ENCODE data around the gene ELANE. TPM values are rescaled to one million over a fixed set of nuclear protein-coding genes. Genes with fewer than 3 reads are reported as not detected.
"Not testable (repeated sequence)": the region's sequence is repeated elsewhere in the genome, so short reads cannot be mapped to it uniquely, and the experiment has no call there.

ELANE gene
- total RNA-seq, 1 experiment from 2014 or later: not detected

DNA sequence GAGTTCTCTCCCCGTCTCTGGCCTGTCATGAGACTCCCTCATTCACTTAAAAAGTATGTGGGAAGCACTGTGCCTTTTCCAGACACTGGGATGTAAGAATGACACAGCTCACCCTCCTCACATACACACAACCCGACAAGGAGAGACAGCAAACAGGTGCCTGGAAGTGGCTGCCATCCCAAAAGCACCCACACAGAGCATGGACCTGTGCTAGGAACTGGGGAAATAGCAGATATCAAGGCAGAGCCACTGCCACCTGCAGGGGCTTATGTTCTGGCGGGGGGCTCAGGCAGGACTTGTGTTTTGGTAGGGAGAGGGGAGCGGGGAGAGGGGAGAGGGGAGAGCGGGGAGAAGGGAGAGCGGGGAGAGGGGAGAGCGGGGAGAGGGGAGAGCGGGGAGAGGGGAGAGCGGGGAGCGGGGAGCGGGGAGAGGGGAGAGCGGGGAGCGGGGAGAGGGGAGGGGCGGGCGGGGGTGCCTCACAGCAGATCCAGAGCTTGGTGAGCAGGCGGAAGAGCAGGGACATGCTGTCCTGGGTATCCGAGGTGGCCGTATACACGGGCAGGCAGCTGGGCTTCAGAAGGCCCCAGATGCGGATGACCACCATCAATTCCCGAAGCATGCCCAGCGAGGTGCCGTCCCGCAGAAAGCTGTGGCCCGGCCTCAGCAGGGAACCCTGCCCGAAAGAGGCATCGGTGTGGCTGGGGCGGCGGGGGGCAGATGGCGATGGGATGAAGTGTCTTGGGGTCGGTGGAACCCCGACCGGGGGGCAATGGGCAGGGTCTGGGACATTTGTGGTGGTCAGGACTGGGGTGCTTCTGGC lies 19.6 kb downstream of the ELANE start:
- Histone ChIP-seq H3K36me3 (replicated peaks; ENCODE audit: control insufficient read depth, insufficient read depth, low read length) (no peaks in the 10 kb centered on the region; the same call in 1 of the 2 replicates), H3K27me3 (ENCODE audit: control insufficient read depth, insufficient read depth, low read length) (no peaks in the 10 kb centered on the region), H3K4me3 (ENCODE audit: insufficient read depth, low read depth, low read length) (peak overlapping the region; percentile 20)
- DNase-seq: peak; percentile 87

DNA sequence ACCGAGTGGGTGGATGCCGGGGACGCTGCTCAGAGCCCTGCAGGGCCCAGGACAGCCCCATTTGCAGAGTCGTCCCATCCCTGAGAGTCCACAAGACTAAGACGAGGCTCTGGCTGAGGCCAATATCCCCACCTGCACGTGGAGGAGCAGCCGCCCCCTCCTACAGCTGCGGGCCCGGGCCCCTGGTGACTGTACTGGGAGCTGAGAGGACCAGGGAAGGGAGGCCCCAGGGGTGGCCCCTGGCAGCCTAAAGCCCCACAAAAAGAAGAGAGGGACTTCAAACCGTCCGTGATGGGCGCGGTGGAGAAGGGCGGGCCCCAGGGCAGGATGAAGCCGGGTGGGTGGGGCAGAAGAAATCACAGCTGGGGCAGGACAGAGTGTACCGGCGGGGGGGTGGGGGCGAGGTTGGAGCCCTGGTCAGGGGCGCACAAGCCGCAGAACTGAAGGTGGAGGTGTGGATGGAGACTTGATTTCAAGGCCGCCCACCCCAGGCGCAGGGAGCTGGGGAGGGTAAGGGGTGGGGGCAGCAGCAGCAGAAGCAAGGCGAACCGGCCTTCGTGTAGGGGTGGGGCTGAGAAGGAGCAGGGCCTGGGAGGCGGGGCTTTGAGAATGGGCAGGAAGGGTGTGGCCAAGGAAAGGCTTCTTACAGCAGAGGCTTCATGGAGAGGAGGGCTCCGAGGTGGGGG lies 20.3 kb downstream of the ELANE start:
- Histone ChIP-seq H3K27me3 (ENCODE audit: control insufficient read depth, insufficient read depth, low read length) (no peaks in the 10 kb centered on the region), H3K4me3 (ENCODE audit: insufficient read depth, low read depth, low read length) (peak overlapping the region; percentile 20), H3K36me3 (replicated peaks; ENCODE audit: control insufficient read depth, insufficient read depth, low read length) (no peaks in the 10 kb centered on the region; the same call in 1 of the 2 replicates)
- peak; percentile 91 for DNase-seq

DNA sequence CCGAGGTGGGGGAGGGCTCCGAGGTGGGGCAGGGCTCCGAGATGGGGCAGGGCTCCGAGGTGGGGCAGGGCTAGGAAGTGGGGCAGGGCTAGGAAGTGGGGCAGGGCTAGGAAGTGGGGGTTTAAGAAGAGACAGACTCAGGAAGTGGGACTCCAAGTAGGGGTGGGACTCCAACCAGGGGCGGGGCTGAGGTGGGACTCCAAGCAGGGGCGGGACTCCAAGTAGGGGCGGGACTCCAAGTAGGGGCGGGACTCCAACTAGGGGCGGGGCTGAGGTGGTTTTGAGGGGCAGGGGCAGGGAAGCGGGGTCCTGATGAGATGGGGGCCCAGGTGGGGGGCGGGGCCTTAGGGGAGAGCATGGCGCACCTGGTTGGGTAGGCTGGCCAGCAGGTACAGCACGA lies 21.0 kb downstream of the ELANE start:
- Histone ChIP-seq H3K4me3 (ENCODE audit: insufficient read depth, low read depth, low read length) (no peak overlapping the region), H3K27me3 (ENCODE audit: control insufficient read depth, insufficient read depth, low read length) (no peaks in the 10 kb centered on the region), H3K36me3 (replicated peaks; ENCODE audit: control insufficient read depth, insufficient read depth, low read length) (no peaks in the 10 kb centered on the region; the same call in 1 of the 2 replicates)
- peak; percentile 88 for DNase-seq

DNA sequence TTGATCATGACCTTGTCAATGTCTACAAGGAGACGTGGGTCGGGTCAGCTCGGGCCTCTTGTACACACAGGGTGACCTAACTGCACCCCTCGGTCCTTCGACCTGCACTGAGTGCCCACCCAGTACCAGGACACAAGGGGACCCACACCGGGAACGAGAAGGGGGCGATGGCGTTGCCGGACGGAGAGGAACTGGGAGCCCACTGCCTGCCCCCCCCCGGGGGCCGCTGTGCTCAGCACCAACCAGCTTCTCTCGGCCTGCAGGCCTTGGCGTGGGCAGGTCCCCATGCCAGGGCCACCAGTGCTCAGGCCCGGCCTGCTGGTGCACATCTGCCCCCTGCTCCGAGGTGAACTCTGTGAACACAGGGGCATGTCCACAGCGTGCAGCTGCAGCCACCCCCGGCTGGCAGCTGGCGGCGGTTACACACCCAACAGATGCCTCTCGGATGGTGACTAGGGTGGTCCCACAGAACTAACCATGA lies 21.5 kb downstream of the ELANE start:
- Histone ChIP-seq H3K4me3 (ENCODE audit: insufficient read depth, low read depth, low read length) (no peak overlapping the region), H3K27me3 (ENCODE audit: control insufficient read depth, insufficient read depth, low read length) (no peaks in the 10 kb centered on the region), H3K36me3 (replicated peaks; ENCODE audit: control insufficient read depth, insufficient read depth, low read length) (no peaks in the 10 kb centered on the region; the same call in 1 of the 2 replicates)
- no peak for DNase-seq

DNA sequence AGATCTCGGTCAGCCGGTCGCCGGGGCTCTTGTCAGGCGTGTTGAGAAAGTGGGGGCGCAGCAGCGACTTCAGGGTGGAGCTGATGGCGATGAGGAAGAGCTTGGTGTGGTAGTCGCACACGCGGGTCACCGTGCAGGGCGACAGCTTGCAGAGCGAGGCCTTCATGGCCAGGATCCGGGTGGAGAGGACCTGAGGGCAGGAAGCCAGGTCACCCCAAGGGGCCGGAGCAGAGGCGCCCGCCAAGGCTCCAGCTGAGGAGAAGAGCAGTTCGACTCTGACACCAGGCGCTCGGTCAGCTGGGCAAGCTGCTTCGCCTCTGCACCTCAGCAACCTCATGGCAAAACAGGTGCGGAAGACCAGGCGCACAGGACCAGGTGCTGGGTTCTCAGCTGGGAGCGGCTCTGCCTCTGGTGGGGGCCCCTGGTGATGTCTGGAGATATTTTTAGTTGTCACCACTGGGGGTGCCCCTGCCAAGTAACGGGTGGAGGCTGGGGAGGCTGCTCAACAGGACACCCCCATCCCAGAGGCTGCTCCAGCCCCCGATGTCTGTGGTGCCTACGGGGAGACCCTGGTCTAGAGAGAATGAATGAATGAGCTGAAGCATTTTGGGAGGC lies 23.3 kb downstream of the ELANE start:
- no peak for DNase-seq
- Histone ChIP-seq H3K36me3 (replicated peaks; ENCODE audit: control insufficient read depth, insufficient read depth, low read length) (no peaks in the 10 kb centered on the region; the same call in 1 of the 2 replicates), H3K4me3 (ENCODE audit: insufficient read depth, low read depth, low read length) (no peak overlapping the region), H3K27me3 (ENCODE audit: control insufficient read depth, insufficient read depth, low read length) (no peaks in the 10 kb centered on the region)

DNA sequence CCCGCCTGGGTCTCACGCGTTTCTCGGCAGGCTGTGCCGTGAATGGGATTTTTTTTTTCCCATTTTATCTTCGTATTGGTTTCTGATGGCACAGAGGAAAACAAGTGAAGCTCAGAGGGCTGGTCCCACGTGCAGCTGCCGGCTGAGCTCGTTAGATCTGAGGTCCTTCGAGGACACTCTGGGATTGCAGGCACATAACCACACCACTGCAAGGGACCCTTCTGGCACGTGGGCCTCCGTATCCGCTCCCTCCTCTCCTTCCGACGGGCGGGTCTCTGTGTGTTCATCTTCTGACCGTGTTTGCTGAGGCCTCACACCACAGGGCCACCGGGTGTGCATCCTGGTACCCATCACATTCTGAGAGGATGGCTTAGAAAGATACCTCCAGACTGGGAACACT lies 24.0 kb downstream of the ELANE start:
- peaks cover 3% of the 10 kb centered on the region for H3K36me3 ChIP-seq (replicated peaks; ENCODE audit: control insufficient read depth, insufficient read depth, low read length)
- H3K4me3 ChIP-seq (ENCODE audit: insufficient read depth, low read depth, low read length): no peak overlapping the region
- DNase-seq: no peak
- no peaks in the 10 kb centered on the region for H3K27me3 ChIP-seq (ENCODE audit: control insufficient read depth, insufficient read depth, low read length)

DNA sequence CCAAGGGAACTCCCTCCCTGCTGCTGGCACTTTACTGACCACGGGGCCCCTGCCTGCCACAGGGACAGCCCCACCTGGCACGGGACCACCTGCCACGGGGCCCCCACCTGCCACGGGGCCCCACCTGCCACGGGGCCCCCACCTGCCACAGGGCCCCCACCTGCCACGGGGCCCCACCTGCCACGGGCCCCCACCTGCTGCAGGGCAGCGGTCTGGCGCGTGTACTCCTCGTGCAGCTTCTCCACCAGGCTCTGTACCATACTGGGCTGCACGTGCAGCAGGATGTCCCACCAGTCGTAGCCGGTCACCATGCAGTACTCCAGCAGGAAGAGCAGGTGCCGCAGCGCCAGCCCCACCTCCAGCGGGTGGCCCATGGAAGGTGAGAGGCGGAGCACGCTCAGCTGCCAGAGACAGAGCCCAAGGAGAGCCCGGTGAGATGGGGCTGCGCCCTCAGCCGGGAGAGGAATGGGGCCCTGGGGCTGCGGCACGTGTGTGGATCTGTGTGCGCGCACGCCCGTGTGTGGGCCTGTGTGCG lies 24.7 kb downstream of the ELANE start:
- Histone ChIP-seq H3K36me3 (replicated peaks; ENCODE audit: control insufficient read depth, insufficient read depth, low read length) (peaks cover 5% of the 10 kb centered on the region), H3K4me3 (ENCODE audit: insufficient read depth, low read depth, low read length) (no peak overlapping the region), H3K27me3 (ENCODE audit: control insufficient read depth, insufficient read depth, low read length) (no peaks in the 10 kb centered on the region)
- DNase-seq: no peak

DNA sequence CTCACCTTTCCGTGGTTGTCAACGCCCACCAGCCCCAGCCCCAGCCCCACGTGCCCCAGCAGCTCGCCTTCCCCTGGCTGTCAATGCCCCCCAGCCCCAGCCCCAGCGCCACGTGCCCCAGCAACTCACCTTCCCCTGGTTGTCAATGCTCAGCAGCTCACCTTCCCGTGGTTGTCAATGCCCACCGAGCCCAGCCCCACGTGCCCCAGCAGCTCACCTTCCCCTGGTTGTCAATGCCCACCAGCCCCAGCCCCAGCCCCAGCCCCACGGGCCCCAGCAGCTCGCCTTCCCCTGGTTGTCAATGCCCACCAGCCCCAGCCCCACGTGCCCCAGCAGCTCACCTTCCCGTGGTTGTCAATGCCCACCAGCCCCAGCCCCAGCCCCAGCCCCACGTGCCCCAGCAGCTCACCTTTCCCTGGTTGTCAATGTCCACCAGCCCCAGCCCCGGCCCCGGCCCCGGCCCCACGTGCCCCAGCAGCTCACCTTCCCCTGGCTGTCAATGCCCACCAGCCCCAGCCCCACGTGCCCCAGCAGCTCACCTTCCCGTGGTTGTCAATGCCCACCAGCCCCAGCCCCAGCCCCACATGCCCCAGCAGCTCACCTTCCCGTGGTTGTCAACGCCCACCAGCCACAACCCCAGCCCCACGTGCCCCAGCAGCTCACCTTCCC lies 26.0 kb downstream of the ELANE start:
- not testable (repeated sequence) for H3K36me3 ChIP-seq (replicated peaks; ENCODE audit: control insufficient read depth, insufficient read depth, low read length); H3K27me3 ChIP-seq (ENCODE audit: control insufficient read depth, insufficient read depth, low read length); DNase-seq; H3K4me3 ChIP-seq (ENCODE audit: insufficient read depth, low read depth, low read length)

DNA sequence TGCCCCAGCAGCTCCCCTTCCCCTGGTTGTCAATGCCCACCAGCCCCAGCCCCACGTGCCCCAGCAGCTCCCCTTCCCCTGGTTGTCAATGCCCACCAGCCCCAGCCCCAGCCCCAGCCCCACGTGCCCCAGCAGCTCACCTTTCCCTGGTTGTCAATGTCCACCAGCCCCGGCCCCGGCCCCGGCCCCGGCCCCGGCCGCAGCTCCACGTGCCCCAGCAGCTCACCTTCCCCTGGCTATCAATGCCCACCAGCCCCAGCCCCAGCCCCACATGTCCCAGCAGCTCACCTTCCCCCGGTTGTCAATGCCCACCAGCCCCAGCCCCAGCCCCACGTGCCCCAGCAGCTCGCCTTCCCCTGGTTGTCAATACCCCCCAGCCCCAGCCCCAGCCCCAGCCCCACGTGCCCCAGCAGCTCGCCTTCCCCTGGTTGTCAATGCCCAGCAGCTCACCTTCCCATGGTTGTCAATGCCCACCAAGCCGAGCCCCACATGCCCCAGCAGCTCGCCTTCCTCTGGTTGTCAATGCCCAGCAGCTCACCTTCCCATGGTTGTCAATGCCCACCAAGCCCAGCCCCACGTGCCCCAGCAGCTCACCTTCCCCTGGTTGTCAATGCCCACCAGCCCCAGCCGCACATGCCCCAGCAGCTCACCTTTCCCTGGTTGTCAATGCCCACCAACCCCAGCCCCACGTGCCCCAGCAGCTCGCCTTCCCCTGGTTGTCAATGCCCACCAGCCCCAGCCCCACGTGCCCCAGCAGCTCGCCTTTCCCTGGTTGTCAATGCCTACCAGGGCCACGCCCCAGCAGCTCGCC lies 26.9 kb downstream of the ELANE start:
- H3K36me3 ChIP-seq (replicated peaks; ENCODE audit: control insufficient read depth, insufficient read depth, low read length); DNase-seq; H3K27me3 ChIP-seq (ENCODE audit: control insufficient read depth, insufficient read depth, low read length); H3K4me3 ChIP-seq (ENCODE audit: insufficient read depth, low read depth, low read length): not testable (repeated sequence)

DNA sequence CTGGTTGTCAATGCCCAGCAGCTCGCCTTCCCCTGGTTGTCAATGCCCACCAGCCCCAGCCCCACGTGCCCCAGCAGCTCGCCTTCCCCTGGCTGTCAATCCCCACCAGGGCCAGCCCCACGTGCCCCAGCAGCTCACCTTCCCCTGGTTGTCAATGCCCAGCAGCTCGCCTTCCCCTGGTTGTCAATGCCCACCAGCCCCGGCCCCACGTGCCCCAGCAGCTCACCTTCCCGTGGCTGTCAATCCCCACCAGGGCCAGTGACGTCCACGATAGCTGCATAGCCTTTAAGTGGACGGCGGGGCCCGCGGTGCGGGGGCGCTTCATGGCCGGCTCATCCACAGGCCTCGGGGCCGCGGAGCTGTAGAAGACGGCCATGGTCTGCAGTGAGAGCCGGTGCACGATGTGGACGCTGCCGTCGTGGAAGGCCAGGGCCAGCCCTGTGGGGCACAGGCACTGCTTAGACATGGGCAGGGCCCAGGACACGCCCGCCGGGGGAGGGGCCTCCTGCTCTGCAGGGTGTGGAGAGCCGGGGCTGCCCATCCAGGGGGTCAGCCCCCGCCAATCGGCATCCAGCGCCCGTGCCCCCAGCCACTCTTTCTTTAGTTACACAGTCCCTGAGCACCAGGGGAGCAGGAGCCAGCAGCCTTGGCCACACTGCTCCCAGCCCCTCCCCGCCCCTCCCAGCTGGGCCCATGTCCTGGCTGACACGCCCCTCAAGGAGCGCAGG lies 27.8 kb downstream of the ELANE start:
- peak; percentile 77 for DNase-seq
- Histone ChIP-seq H3K4me3 (ENCODE audit: insufficient read depth, low read depth, low read length) (no peak overlapping the region), H3K27me3 (ENCODE audit: control insufficient read depth, insufficient read depth, low read length) (no peaks in the 10 kb centered on the region), H3K36me3 (replicated peaks; ENCODE audit: control insufficient read depth, insufficient read depth, low read length) (peaks cover 5% of the 10 kb centered on the region)

DNA sequence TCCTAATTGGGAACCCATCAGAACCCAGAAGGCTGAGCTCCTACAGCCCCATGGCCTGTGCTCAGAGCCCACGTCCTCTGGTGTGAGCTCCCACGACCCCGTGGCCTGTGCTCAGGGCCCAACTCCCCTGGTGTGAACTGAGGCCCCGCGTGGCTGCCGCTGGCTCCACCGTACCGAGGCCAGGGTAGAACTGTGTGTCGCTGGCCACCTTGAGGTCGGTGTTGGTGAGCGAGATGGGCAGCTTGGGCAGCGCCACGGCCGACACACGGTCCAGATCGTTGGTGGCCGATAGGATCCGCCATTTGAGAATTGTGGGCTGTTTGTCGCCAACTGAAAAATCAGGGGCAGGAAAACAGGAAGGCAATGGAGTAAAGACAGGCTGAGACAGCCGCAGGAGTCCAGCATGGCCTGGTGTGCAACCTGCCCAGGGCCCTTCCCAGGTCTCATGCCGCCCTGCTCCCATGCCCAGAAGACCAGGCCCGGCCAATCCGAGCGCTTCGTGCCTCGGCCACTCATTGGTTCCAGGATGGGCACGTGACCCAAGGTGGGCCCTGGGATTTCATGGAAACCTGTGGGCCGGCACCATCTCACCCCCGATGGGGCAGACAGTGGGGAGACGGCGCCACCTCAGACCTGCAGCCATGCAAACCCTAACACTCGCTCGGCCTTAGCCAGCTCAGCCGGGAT lies 29.4 kb downstream of the ELANE start:
- no peak for DNase-seq
- H3K27me3 ChIP-seq (ENCODE audit: control insufficient read depth, insufficient read depth, low read length): no peaks in the 10 kb centered on the region
- H3K36me3 ChIP-seq (replicated peaks; ENCODE audit: control insufficient read depth, insufficient read depth, low read length): peaks cover 5% of the 10 kb centered on the region; the same call in 1 of the 2 replicates
- no peak overlapping the region for H3K4me3 ChIP-seq (ENCODE audit: insufficient read depth, low read depth, low read length)

DNA sequence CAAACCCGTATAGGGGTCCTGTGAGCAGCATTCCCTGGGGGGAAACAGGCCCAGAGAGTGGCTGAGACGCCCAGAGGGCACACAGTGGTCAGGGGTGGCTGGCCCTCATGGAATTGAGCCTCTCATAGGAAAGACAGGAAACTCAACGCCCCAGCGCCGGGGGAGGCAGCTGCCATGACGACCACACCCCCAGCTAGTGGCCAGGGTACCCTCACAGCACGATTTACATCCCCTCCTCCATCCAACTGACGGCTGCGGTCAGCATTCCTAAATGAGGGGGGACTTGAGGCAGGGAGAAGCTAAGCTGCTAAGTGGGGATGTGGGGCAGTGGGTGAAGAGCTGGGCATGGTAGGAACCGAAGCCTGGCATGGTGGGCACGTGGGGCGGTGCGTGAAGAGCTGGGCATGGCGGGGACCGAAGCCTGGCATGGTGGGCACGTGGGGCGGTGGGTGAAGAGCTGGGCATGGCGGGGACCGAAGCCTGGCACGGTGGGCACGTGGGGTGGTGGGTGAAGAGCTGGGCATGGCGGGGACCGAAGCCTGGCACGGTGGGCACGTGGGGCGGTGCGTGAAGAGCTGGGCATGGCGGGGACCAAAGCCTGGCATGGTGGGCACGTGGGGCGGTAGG lies 30.9 kb downstream of the ELANE start:
- Histone ChIP-seq H3K27me3 (ENCODE audit: control insufficient read depth, insufficient read depth, low read length) (no peaks in the 10 kb centered on the region), H3K4me3 (ENCODE audit: insufficient read depth, low read depth, low read length) (no peak overlapping the region), H3K36me3 (replicated peaks; ENCODE audit: control insufficient read depth, insufficient read depth, low read length) (peaks cover 5% of the 10 kb centered on the region; the same call in 1 of the 2 replicates)
- DNase-seq: no peak

All from H7 (cell line).